Measurements from ENCODE around the gene ANP32A.

DNA sequence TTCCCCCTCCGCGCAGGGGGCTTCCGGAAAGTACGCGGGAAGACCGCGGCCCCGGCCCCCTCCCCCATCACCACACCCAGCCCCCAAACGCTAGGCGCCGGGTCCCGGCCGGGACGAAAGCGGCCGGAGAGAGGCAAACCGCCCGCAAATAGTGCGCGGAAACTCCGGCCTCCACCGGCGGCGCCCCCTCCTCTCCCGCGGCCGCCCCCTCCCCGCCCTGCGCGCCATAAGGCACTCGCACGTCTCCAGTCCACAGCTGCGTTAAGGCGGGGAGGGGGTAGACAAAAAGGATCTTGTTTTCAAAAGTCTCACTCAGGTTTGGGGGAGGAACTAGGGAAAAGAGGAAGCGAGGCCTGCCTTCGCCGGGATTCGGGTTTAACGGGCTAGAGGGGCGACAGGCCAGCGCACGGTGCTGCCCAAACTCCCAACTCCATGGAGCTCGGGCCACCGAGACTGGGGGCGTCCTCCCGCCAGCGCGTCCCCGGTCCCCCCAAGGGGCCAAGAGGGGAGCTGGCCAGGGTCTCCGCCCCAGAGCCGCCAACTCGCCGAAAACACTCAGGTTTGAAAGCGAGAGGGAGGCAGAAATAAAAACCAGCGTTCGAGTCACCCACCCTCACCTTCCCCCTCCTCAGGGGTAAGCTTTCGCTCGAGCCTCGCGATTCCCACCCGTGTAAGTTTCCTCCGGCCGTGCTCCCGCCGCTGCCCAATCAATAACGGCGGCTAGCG, 1.8 kb downstream of the ANP32A start:
- TF ChIP-seq TCF7 (IDR thresholded peaks at IDR 0.05; ENCODE audit: borderline replicate concordance) (no peak), BRD4 (IDR thresholded peaks at IDR 0.05) (peak; percentile 36), E2F6 (IDR thresholded peaks at IDR 0.05; ENCODE audit: borderline replicate concordance in 1 of 2, extremely low read depth in 1 of 2, insufficient read depth in 1 of 2, insufficient read length in 1 of 2, low read depth in 1 of 2, low read length in 1 of 2, poor library complexity in 1 of 2, severe bottlenecking in 1 of 2) (no peak)

Measured in K562 (cell line).